Epithelial cell of proximal tubule (primary cell): ENCODE results near the gene TMEM150A. TPM values are rescaled to one million over a fixed set of nuclear protein-coding genes. Genes with fewer than 3 reads are reported as not detected.
"Not testable (repeated sequence)": the region's sequence is repeated elsewhere in the genome, so short reads cannot be mapped to it uniquely, and the experiment has no call there.

Source experiments
- DNase-seq: peaks from one replicate; pipeline ENCODE4 v3.0.0-alpha.2; 2011; ENCODE audit warnings: low read depth
- H3K4me3 ChIP-seq: 2 replicates; pipeline ENCODE4 v1.5.1; 2011; ENCODE audit warnings: low read depth, mild to moderate bottlenecking, low read length
- total RNA-seq: library from RNA; depleted of rRNA; stranded (reverse); fragments of >200 nt; gene quantifications from 2 replicates; pipeline ENCODE4 v1.2.3, GENCODE V29; 2015
- TF ChIP-seq, protein P1 (sequence below): conservative IDR thresholded peaks from 2 replicates; pipeline ENCODE4 v1.5.1; 2012; ENCODE audit warnings: low read depth, mild to moderate bottlenecking, low read length

Gene TMEM150A
- total RNA-seq, 1 donor from 2014 or later = 7.4 TPM

DNA sequence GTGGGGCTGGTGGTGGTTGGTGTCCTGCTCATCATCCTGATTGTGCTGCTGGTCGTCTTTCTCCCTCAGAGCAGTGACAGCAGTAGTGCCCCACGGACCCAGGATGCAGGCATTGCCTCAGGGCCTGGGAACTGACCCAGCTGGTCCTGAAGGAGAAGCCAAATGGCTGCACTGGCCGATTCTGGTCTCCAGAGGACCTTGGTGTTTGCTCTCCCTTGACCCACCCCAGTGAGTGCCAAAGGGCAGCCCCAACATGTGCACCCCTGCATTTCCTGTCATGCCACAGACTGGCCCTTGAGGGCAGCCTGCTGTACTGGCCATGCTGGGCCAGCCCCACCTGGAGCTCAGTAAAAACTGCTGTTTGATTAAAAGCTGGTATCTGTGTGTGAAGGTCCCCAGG, 9.5 kb downstream of the TMEM150A start:
- DNase-seq = no peak
- TF ChIP-seq, protein P1, sequence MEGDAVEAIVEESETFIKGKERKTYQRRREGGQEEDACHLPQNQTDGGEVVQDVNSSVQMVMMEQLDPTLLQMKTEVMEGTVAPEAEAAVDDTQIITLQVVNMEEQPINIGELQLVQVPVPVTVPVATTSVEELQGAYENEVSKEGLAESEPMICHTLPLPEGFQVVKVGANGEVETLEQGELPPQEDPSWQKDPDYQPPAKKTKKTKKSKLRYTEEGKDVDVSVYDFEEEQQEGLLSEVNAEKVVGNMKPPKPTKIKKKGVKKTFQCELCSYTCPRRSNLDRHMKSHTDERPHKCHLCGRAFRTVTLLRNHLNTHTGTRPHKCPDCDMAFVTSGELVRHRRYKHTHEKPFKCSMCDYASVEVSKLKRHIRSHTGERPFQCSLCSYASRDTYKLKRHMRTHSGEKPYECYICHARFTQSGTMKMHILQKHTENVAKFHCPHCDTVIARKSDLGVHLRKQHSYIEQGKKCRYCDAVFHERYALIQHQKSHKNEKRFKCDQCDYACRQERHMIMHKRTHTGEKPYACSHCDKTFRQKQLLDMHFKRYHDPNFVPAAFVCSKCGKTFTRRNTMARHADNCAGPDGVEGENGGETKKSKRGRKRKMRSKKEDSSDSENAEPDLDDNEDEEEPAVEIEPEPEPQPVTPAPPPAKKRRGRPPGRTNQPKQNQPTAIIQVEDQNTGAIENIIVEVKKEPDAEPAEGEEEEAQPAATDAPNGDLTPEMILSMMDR = no peak
- H3K4me3 ChIP-seq = no peak overlapping the region

DNA sequence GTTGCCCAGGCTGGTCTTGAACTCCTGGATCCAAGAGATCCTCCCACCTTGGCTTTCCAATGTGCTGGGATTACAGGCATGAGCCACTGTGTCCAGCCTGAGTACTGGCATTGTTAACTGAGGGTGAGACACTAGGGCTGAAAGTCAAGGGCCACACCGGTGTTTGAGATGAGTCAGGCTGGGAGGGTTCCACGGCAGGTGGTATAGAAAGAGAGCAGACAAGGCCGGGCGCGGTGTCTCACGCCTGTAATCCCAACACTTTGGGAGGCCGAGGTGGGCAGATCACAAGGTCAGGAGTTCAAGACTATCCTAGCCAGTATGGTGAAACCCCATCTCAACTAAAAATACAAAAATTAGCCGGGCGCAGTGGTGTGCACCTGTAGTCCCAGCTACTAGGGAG, 10.2 kb downstream of the TMEM150A start:
- not testable (repeated sequence) for DNase-seq, H3K4me3 ChIP-seq

DNA sequence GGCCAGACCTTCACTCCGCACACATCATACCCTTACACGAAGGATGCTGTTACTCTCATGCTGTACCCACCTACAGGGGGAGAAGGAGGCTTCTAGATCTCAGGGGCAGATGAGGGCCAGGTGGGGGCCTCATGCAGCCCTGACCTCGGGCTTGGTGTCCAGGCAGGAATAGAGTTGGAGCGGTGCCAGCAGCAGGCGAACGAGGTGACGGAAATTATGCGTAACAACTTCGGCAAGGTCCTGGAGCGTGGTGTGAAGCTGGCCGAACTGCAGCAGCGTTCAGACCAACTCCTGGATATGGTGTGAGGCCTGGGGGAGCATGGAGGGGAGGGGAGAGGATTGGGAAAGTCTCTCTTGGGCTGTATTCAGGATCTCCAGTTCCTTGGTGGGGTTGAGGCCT, 10.9 kb downstream of the TMEM150A start:
- no peak for DNase-seq
- TF ChIP-seq, protein P1 = no peak
- H3K4me3 ChIP-seq = no peak overlapping the region

DNA sequence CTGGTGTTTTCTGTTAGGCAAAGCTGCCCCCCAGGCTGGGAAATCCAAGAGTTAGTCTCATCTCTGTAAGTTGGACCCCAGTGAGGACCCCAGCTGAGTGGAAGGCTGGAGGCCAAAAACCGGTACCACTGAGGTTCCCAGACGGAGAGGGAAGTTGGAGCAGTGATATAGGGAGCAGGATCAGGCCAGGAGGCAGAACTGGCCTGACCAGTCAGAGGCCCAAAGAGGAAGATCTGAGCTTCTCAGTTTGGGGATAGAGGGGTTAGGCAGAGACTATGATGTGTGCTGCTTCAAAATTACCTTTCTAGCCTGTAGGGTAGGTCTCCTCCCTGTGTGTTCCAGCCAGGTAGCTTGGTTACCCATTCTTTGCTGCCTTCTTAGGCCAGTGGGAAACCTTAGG, 11.5 kb downstream of the TMEM150A start:
- no peak overlapping the region for H3K4me3 ChIP-seq
- DNase-seq = no peak
- TF ChIP-seq, protein P1 = no peak

DNA sequence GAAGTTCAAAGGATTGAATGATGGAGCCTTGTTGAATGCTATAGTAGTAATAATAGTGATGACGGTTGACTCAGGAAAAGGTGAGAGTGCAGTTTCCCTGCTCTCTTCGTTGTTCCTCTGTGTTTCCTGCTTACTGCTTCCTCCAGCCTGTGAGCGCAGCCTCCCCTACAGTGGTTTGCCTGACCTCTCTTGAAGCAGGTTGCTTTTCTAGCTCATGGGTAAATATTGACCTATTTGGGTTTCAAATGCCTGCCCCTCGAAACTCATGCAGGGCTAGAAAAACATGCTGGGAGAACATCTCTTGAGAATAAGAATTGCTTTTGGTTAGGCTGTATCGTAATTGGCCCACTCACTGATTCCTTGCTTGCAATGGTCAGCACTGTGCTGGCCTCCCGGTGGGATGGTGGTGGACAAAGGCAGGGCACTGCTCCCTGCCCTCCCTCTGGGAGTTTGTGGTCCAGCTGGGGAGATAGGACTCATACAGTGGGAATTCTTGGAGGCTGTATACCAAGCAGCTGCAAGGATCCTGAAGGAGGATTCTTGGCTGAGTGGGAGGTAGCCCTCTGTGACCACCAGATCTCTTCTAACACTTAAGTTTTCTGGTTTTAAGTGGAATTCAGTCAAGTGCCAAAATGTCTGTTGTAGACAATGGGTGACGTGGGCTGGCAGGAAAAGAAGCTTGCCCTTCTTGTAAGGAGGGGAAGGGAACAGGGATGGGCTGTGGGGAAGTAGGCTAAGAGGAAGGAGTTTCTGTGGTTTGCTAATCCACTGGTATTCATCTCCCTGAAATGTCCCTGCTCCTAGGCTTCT, 12.3 kb downstream of the TMEM150A start:
- no peak overlapping the region for H3K4me3 ChIP-seq
- TF ChIP-seq, protein P1 = no peak
- DNase-seq = no peak

DNA sequence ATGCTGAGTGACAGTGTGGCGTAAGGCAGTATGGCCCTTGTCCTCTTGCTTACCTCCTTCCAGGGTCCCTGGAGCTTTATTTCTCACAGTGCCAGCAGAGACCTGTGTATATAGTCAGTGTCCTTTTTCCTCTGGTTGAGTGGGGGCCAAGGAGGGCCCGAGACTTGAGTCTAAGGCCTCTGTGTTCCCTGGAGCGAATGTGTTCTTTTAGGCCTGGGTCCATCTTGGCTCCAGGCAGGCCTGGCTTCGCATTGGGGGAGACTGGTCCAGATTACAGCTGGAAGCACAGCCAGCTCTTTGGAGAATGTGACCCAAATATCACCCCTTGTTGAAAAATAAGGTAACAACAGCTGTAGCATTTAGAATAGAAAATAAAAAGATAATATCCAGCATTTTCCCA, 13.3 kb downstream of the TMEM150A start:
- no peak for DNase-seq
- H3K4me3 ChIP-seq = no peak overlapping the region
- TF ChIP-seq, protein P1 = no peak

DNA sequence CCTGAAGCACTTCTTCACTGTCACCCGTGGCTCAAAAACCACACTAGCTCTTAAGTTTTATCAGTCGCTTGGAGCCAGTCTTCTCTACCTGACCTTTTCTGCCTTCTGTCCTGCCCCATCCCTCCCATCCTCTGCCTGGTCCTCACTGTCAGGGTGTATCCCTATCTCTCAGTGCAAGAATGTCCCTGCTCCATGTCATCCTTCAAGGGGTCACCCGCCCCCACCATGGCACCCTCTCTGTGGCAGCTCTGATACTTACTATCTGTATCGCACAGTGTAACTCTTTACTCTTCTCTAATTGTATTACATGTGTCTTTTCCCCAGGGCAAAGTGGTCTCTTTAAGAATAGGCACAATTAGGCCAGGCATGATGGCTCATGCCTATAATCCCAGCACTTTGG, 13.9 kb downstream of the TMEM150A start:
- H3K4me3 ChIP-seq = no peak overlapping the region
- DNase-seq = no peak
- TF ChIP-seq, protein P1 = no peak
